Activated CD8-positive, alpha-beta T cell treated with anti-CD3 and anti-CD28 coated beads, Interleukin-2, amount 10 ng/mL, durations not matched to agents 7 days and 5 days (primary cell): ENCODE measurements around the gene SERINC3. TPM values are rescaled to one million over a fixed set of nuclear protein-coding genes. Genes with fewer than 3 reads are reported as not detected.
"Not testable (repeated sequence)": the region's sequence is repeated elsewhere in the genome, so short reads cannot be mapped to it uniquely, and the experiment has no call there.

ENCODE experiments used
- ATAC-seq: fragments of 150-1000 bp; cut with Tn5 transposase; one replicate; pipeline ENCODE4 v1.10.0; 2021; ENCODE audit warnings: moderate library complexity
- CTCF ChIA-PET: fragments of 350-600 bp; sonication (Branson Sonifier 250); formaldehyde crosslinking; loops from one replicate; lab custom pipeline; 2021; ENCODE audit warnings: antibody characterized with exemption; lab: Charles Lee
- POLR2A ChIA-PET: fragments of 350-600 bp; sonication (Branson Sonifier 250); formaldehyde crosslinking; loops from one replicate; lab custom pipeline; 2021; ENCODE audit warnings: antibody characterized with exemption; lab: Charles Lee
- DNase-seq: peaks from one replicate; pipeline ENCODE4 v3.0.0-alpha.2; 2020
- H3K27ac Mint-ChIP-seq: one replicate; pipeline ENCODE4 v1.8.0; 2021; ENCODE audit warnings: mild to moderate bottlenecking, mixed read lengths
- H3K27me3 Mint-ChIP-seq: one replicate; pipeline ENCODE4 v1.8.0; 2021; ENCODE audit warnings: low read depth, mixed read lengths
- H3K36me3 Mint-ChIP-seq: one replicate; pipeline ENCODE4 v1.8.0; 2021; ENCODE audit warnings: low read depth, mixed read lengths
- H3K4me1 Mint-ChIP-seq: one replicate; pipeline ENCODE4 v1.8.0; 2021; ENCODE audit warnings: low read depth, mixed read lengths
- H3K4me3 Mint-ChIP-seq: one replicate; pipeline ENCODE4 v1.8.0; 2021; ENCODE audit warnings: mild to moderate bottlenecking, mixed read lengths
- H3K9me3 Mint-ChIP-seq: one replicate; pipeline ENCODE4 v1.8.0; 2022; ENCODE audit warnings: mixed read lengths; ENCODE audit not compliant: insufficient read depth
- total RNA-seq, 2 experiments: library from RNA; stranded (reverse); gene quantifications; one replicate each; pipeline ENCODE4 v1.2.3, GENCODE V29; 2021

Gene SERINC3
- total RNA-seq, 2 experiments from 2014 or later, result 56.3 to 57.8 TPM

DNA sequence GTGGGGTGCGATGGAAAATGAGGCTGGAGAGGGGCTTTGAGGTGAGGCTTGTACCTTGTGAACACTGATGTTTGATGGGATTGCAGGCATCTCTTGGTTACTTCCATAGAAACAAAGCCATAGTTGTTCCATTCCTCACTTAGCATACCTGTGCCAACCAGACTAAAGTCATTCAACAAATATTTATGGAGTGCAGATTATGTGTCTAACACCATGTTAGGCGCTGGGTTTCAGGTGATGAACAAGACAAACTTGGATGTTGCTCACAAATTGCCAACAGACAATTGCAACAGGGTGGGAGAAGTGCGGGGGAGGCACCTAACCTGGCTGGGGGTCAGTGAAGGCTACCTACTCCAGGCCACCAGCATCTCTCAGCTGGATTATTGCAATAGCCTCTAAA lies 44.7 kb downstream of the SERINC3 start:
- H3K27me3 Mint-ChIP-seq, result peaks cover 2% of the 10 kb centered on the region
- peaks cover 15% of the 10 kb centered on the region for H3K36me3 Mint-ChIP-seq
- no peak for DNase-seq
- H3K27ac Mint-ChIP-seq, result peak overlapping the region; percentile 53
- H3K4me3 Mint-ChIP-seq, result peak overlapping the region; percentile 94
- ChIA-PET CTCF (interaction anchor here (0.7 to 1.0 kb wide), 2 partner anchors 133 to 206 kb away, joined by 3 read pairs; no protein-coding TSS in a partner anchor), POLR2A (no interaction called here)
- H3K9me3 Mint-ChIP-seq, result no peaks in the 10 kb centered on the region
- peaks cover 20% of the 10 kb centered on the region for H3K4me1 Mint-ChIP-seq
- ATAC-seq, result no peak

DNA sequence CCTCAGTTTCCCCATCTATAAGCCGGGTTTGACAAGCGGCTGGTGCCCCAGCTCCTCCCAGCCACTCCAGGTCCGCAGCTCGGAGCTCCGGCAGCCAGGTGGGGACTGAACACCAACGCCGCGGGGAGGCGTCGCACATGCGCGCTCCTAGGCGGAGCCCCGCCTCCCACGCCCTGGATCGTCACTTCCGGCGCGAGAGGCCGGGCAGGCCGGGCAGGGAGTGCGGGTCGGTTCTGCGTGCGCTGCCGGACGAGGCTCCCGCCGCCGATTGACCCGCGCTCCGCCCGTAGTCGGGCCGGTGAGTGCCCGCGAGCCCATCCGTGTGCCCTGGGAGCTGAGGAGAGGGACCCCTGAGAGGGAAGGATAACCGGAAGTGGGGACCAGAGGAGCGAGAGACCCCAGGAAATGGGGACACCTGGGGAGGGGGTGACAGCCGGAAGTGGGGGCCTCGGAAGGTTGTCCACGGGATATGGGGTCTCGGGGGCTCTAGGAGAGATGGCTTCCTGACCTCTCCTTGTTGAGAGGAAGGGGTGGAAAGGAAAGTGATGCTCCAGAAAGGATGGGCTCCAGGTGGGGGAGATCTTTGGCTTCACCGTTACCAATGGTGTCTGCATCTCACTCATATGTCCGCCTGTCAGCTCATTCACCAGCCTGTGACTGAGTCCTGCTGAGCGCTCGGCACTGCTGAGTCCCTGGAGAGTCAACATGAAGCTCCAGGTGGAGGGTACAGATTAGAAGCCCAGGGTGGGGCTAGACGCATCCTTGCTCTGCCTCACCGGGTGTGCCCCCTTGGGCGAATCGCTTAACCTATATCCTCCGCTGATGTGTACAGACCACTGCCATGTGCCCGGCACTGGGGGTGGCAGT lies 45.9 kb downstream of the SERINC3 start, which contains the start of gene TTPAL:
Gene TTPAL (plus strand): TSS at position 181 of the 867 bp plus-strand sequence. CDS start 4,126 bp downstream, outside the sequence.
- H3K4me1 Mint-ChIP-seq, result peaks cover 20% of the 10 kb centered on the region
- peaks cover 2% of the 10 kb centered on the region for H3K27me3 Mint-ChIP-seq
- no peaks in the 10 kb centered on the region for H3K9me3 Mint-ChIP-seq
- peak within 1 kb of the TSS; percentile 94 for H3K4me3 Mint-ChIP-seq
- peaks cover 5% of the 10 kb centered on the region for H3K36me3 Mint-ChIP-seq
- peak; percentile 91 for DNase-seq
- POLR2A ChIA-PET, result interaction anchor here (0.7 to 1.3 kb wide), 9 partner anchors 11 to 135 kb away, joined by 3 to 4 read pairs (median 3); no protein-coding TSS in a partner anchor
- CTCF ChIA-PET, result interaction anchor here (0.8 to 1.9 kb wide), 10 partner anchors 9 to 258 kb away, joined by 3 to 14 read pairs (median 4); no protein-coding TSS in a partner anchor
- peak; percentile 100 for ATAC-seq
- H3K27ac Mint-ChIP-seq, result peak within 1 kb of the TSS; percentile 99

DNA sequence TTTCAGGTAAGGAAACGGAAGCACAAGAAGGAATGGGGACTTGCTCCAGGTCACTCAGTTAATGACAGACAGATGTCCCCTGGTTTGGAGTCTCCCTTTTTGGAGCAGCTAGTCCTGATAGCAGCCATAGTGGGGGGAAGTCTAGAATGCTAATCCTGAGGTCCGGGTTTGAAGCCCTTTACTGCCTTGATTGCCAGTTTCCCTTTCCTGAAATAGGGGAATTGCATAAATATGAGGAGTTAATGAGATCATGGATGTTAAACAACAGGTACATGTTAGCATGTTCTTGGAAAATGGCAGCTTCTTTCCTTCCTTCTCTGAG lies 46.5 kb downstream of the SERINC3 start:
- ATAC-seq, result no peak
- Mint-ChIP-seq H3K9me3 (no peaks in the 10 kb centered on the region), H3K4me1 (peaks cover 20% of the 10 kb centered on the region), H3K4me3 (peak overlapping the region; percentile 94), H3K27me3 (peaks cover 2% of the 10 kb centered on the region), H3K36me3 (peaks cover 2% of the 10 kb centered on the region), H3K27ac (peak overlapping the region; percentile 99)
- ChIA-PET CTCF (interaction anchor here (0.8 to 1.9 kb wide), 8 partner anchors 10 to 257 kb away, joined by 3 to 14 read pairs (median 5); no protein-coding TSS in a partner anchor), POLR2A (interaction anchor here (0.7 to 1.3 kb wide), 5 partner anchors 10 to 135 kb away, joined by 3 to 4 read pairs (median 4); no protein-coding TSS in a partner anchor)
- DNase-seq, result no peak

DNA sequence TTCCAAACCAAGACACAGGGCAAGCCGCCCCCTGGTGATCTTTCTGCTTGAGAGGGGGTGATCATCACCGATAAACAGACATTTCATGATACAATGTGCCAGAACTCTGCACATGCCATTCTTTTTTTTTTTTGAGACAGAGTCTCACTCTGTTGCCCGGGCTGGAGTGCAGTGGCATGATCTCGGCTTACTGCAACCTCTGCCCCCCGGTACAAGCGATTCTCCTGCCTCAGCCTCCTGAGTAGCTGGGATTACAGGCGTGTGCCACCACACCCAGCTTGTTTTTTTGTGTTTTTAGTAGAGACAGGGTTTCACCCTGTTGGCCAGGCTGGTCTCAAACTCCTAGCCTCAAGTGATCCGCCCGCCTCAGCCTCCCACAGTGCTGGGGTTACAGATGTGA lies 49.6 kb downstream of the SERINC3 start:
- H3K36me3 Mint-ChIP-seq, DNase-seq, H3K9me3 Mint-ChIP-seq, H3K27me3 Mint-ChIP-seq, H3K27ac Mint-ChIP-seq, H3K4me3 Mint-ChIP-seq, POLR2A ChIA-PET, ATAC-seq: not testable (repeated sequence)
- peaks cover 19% of the 10 kb centered on the region for H3K4me1 Mint-ChIP-seq
- CTCF ChIA-PET, result interaction anchor here (1.4 to 2.4 kb wide), 2 partner anchors 11 to 138 kb away, joined by 3 to 9 read pairs; no protein-coding TSS in a partner anchor

DNA sequence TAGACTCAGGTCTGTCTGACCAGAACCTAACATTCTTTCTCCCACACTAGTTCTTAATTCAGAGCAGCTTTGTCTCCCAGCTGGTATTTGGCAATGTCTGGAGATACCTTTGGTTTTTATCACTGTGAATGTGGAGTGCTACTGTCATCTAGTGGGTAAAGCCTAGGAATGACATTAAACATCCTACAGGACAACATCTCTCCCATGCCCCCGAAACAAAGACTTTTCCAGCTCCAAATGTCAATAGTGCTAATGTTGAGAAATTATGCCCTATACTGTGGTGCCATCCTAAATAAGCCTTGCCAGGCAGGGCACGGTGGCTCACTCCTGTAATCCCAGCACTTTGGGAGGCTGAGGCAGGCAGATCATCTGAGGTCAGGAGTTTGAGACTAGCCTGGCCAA lies 50.4 kb downstream of the SERINC3 start:
- ATAC-seq (no peak), DNase-seq (no peak)
- Mint-ChIP-seq H3K27me3 (peaks cover 2% of the 10 kb centered on the region), H3K4me1 (peaks cover 11% of the 10 kb centered on the region), H3K9me3 (no peaks in the 10 kb centered on the region), H3K27ac (no peak overlapping the region), H3K4me3 (no peak overlapping the region), H3K36me3 (peaks cover 2% of the 10 kb centered on the region)
- POLR2A ChIA-PET, result interaction anchor here (0.7 kb wide), 1 partner anchor 165 kb away, joined by 3 read pairs; no protein-coding TSS in a partner anchor
- CTCF ChIA-PET, result interaction anchor here (0.9 to 2.4 kb wide), 3 partner anchors 10 to 255 kb away, joined by 3 to 9 read pairs (median 5); no protein-coding TSS in a partner anchor

DNA sequence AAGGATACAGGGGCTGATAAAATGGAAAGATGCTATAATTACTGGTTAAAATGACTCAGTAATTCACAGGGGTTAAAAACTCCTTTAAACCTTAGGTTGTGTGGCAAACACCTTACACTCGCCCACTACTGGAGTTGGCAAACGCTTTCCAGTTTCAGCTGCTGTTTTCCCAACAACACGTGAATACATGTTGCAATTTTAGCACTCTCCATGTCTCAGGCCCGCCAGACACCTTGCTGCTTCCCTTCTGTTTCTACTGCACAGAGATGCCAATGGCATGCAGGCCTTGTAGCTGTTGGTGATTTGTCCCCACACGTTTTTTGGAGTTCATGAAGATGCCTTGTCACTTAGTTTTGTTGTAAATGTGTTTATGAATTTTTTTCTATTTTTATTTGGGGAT lies 51.5 kb downstream of the SERINC3 start:
- Mint-ChIP-seq H3K9me3 (no peaks in the 10 kb centered on the region), H3K27ac (no peak overlapping the region), H3K36me3 (no peaks in the 10 kb centered on the region), H3K4me3 (no peak overlapping the region), H3K27me3 (peaks cover 2% of the 10 kb centered on the region), H3K4me1 (peaks cover 7% of the 10 kb centered on the region)
- CTCF ChIA-PET, result interaction anchor here (2.4 kb wide), 1 partner anchor 140 kb away, joined by 9 read pairs; no protein-coding TSS in a partner anchor
- ATAC-seq (no peak), DNase-seq (no peak)
- POLR2A ChIA-PET, result no interaction called here

DNA sequence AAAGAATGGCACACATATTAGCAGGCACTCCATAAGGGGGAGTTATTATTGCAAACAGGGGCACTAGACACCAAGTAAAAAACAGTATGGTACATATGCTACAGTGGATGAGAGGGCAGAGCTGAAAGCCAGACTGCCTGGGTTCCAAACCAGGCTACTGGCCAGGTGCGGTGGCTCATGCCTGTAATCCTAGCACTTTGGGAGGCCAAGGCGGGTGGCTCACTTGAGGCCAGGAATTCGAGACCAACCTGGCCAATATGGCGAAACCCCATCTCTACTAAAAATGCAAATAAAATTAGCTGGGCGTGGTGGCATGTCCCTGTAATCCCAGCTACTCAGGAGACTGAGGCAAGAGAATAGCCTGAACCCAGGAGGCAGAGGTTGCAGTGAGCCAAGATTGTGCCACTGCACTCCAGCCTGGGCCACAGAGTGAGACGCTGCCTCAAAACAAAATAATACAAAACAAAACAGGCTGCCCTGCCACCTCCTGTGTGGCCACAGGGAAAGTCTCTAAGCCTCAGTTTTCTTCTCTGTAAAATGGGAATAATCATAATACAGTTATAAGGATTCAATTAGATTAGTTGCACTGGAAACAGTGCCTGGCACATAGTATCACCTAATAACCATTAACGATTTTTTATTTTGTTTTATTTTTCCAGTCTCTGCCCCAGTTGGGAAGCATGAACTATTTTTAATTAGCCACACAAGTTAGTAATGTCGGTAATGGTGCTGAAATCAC lies 53.7 kb downstream of the SERINC3 start:
- CTCF ChIA-PET, result interaction anchor here (0.7 kb wide), 1 partner anchor 252 kb away, joined by 3 read pairs; no protein-coding TSS in a partner anchor
- Mint-ChIP-seq H3K9me3 (no peaks in the 10 kb centered on the region), H3K4me3 (no peak overlapping the region), H3K36me3 (no peaks in the 10 kb centered on the region), H3K4me1 (no peaks in the 10 kb centered on the region), H3K27me3 (peaks cover 2% of the 10 kb centered on the region), H3K27ac (no peak overlapping the region)
- DNase-seq (no peak), ATAC-seq (no peak)
- POLR2A ChIA-PET, result no interaction called here

DNA sequence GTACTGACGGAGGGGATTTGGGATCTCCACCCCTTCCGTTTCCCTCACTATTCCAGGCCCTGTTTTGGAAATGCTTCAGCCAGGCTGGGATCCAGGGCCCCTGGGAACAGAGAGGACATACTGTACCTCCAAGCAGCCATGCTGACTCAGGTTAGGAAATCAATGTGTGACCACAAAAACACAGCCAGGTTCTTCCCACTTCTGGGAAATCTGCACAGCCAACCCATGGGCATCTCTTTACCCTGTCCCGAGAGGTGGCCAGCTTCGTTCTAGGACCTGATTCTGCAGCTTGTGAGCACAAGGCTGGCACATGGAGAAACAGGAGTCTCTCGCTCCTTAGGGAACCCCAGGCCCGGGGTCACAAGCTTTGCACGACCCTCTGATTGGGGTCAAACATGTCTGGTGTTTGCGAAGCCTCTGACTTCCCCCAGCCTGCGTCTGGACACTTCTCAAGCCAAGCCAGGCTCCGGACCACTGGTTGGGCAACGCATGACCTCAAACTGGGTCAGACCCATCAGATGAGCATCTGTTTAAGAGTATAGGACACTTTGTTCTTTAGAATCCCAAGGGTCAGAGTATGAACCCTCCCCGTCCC lies 54.5 kb downstream of the SERINC3 start:
- Mint-ChIP-seq H3K9me3 (no peaks in the 10 kb centered on the region), H3K27me3 (no peaks in the 10 kb centered on the region), H3K4me1 (no peaks in the 10 kb centered on the region), H3K4me3 (no peak overlapping the region), H3K36me3 (no peaks in the 10 kb centered on the region), H3K27ac (no peak overlapping the region)
- ATAC-seq (no peak), DNase-seq (no peak)
- ChIA-PET CTCF (no interaction called here), POLR2A (no interaction called here)

DNA sequence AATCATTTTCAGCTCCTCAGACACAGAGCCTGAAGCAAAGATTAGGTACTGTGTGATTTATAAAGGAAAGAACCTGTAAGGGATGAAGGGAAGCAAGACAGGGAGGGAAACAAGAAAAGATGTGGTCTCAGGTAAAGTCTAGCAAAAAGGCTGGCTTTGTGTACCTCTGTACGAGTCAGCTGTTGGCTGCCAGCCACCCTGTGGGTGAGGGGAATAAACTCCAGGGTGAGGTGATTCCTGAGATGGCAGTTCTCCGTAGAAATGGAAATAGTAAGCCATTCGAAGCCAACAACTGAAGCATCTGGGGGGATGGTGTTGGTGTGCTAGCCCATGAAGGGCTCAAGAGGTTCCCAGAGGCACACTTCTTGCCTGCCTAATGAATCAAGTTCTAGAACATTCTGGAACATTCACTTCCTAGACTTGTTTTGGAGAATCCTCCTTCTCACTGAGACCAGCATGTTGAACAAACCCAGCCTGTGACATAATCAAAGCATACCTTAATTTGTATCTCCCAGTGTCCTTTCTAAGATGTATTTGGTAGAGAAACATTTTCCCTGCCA lies 56.8 kb downstream of the SERINC3 start:
- ATAC-seq, result no peak

DNA sequence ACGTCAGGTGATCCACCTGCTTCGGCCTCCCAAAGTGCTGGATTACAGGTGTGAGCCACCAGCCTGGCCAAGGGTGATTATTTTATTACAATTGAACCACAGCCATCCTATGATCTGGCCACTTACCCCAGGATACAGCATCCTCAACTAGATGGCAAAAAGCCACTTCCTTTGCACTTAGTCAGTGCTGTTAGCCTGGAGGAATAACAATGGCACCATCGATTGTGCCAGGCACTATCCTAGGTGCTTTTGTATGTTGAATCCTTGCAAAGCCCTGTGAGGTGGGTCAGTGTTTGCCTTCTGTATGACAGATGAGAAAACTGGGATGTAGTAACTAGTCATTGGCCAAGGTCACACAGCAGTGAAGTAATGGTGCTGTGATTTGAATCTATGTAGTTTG lies 57.4 kb downstream of the SERINC3 start:
- Mint-ChIP-seq H3K4me1 (no peaks in the 10 kb centered on the region), H3K27ac (no peak overlapping the region), H3K27me3 (no peaks in the 10 kb centered on the region), H3K36me3 (no peaks in the 10 kb centered on the region), H3K4me3 (no peak overlapping the region), H3K9me3 (no peaks in the 10 kb centered on the region)
- ATAC-seq (no peak), DNase-seq (no peak)
- ChIA-PET POLR2A (interaction anchor here (0.7 kb wide), 1 partner anchor 34 kb away, joined by 3 read pairs; no protein-coding TSS in a partner anchor), CTCF (no interaction called here)

More for the DNA sequence above, 56.8 kb downstream of the SERINC3 start:
- ChIA-PET CTCF (no interaction called here), POLR2A (interaction anchor here (0.6 kb wide), 1 partner anchor 11 kb away, joined by 4 read pairs; the partner anchor contains the start of gene TTPAL)
- Mint-ChIP-seq H3K27me3 (no peaks in the 10 kb centered on the region), H3K4me1 (no peaks in the 10 kb centered on the region), H3K27ac (no peak overlapping the region), H3K36me3 (no peaks in the 10 kb centered on the region), H3K4me3 (no peak overlapping the region), H3K9me3 (no peaks in the 10 kb centered on the region)
- no peak for DNase-seq

DNA sequence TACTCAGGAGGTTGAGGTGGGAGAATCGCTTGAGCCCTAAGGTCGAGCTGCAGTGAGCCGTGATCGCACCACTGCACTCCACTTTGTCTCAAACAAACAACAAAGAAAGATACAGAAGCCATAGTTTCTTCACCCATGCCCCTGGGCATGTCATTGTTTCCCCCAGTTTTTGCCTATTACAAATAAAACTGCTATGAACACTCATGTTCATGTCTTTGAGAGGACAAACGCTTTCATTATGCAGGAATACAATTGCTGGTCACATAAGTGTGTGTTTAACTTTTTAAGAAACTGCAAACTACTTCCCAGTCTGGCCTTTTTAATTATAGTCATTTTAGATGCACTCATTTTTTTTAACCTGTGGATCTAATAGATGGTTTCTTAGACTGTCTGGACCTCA lies 58.4 kb downstream of the SERINC3 start:
- H3K27me3 Mint-ChIP-seq, result no peaks in the 10 kb centered on the region
- ChIA-PET CTCF (no interaction called here), POLR2A (no interaction called here)
- no peaks in the 10 kb centered on the region for H3K36me3 Mint-ChIP-seq
- DNase-seq (no peak), ATAC-seq (no peak)
- no peaks in the 10 kb centered on the region for H3K9me3 Mint-ChIP-seq
- H3K4me3 Mint-ChIP-seq, result no peak overlapping the region
- no peak overlapping the region for H3K27ac Mint-ChIP-seq
- H3K4me1 Mint-ChIP-seq, result no peaks in the 10 kb centered on the region
